ENCODE measurements around the gene EXOC6B.

- no peak for TF ChIP-seq CTCF (tag by site-specific recombination; IDR thresholded peaks at IDR 0.05)
- no peak for TF ChIP-seq ZBTB11 (tag by site-specific recombination; conservative IDR thresholded peaks at IDR 0.05; ENCODE audit: low read depth)
- no peak for TF ChIP-seq ZNF366 (tag by site-specific recombination; conservative IDR thresholded peaks at IDR 0.05)
- no peak for TF ChIP-seq ZNF169 (tag by site-specific recombination; IDR thresholded peaks at IDR 0.05)
- TF ChIP-seq ZNF350 (tag by site-specific recombination; IDR thresholded peaks at IDR 0.05) = no peak
- TF ChIP-seq ZNF776 (tag by site-specific recombination; IDR thresholded peaks at IDR 0.05; ENCODE audit: borderline replicate concordance) = no peak
- TF ChIP-seq ZNF513 (tag by site-specific recombination; IDR thresholded peaks at IDR 0.05) = no peak
- TF ChIP-seq ZNF623 (tag by site-specific recombination; IDR thresholded peaks at IDR 0.05) = no peak
- no peak for TF ChIP-seq ZBTB10 (tag by site-specific recombination; IDR thresholded peaks at IDR 0.05)
- no peak for TF ChIP-seq ZNF416 (tag by site-specific recombination; IDR thresholded peaks at IDR 0.05)
These were observed 409.9 kb downstream of the EXOC6B start for GRCh38 chr2:72415781-72416475.
